GM21423 (cell line): ENCODE results near the gene DTWD1.
"Not testable (repeated sequence)": the region's sequence is repeated elsewhere in the genome, so short reads cannot be mapped to it uniquely, and the experiment has no call there.

Experiments
- ATAC-seq: cut with Tn5 transposase; IDR thresholded peaks from one replicate; pipeline ENCODE4 v1.9.1; 2021; ENCODE audit warnings: mild to moderate bottlenecking, moderate library complexity; ENCODE audit not compliant: unreplicated experiment

The DTWD1 gene, protein sequence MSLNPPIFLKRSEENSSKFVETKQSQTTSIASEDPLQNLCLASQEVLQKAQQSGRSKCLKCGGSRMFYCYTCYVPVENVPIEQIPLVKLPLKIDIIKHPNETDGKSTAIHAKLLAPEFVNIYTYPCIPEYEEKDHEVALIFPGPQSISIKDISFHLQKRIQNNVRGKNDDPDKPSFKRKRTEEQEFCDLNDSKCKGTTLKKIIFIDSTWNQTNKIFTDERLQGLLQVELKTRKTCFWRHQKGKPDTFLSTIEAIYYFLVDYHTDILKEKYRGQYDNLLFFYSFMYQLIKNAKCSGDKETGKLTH

DNA sequence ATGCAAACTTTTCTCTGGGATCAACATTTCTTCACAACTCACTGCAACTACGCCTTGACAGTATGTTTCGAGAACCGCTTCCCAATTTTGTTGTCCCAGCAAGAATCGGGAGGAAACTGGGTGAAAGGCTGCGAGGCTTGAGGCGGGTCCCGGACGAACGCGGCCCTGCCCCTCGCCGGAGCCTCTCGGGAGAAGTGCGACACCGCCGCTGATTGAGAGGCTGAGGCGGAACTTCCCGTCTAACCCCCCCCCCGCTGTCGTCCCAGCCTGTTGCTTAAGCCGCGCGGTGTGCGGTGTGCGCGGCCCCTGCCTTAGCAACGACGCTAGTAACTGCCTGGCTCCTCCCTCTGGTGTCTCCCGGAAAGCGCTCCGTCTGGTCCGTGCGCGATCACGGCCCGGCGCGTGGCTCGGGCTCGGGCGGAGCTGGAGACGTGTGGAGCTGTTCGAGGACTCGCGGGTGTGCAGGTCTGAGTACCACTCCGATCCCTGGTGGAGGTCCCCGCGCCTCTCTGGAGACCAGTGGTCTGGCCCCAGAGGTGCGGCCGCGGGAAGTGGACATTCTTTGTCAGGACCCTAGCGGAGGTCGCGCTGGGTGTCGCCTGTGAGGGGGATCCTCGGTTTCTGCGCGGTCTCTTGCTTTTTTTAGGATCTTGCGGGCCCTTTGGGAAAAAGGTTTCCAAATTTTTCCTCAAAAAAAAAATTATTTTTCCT is at the start of gene DTWD1, which contains the start of gene FAM227B:
DTWD1 (plus strand) TSS at position 391 of the 711 bp plus-strand sequence. CDS start 4,120 bp downstream, outside the sequence.
FAM227B (minus strand) TSS at position 161 of the 711 bp plus-strand sequence. CDS start 5,647 bp downstream, outside the sequence.
- peak; percentile 98 for ATAC-seq

DNA sequence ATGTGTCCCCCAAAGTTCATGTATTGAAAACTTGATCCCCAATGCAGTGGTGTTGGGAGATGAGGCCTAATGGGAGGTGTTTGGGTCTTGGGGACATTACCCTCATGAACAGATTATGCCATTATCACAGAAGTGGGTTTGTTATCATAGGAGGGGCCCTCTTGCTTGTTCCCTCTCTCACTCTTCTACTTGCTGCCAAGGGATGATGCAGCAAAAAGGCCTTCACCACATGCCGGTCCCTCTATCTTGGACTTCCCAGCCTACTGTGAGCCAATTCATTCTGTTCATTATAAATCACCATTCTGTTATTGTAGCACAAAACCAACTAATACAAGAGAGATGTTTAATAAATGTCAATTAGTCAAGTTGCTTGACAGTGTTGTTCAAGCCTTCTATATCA is 47.4 kb upstream of the DTWD1 start:
- ATAC-seq, result no peak

DNA sequence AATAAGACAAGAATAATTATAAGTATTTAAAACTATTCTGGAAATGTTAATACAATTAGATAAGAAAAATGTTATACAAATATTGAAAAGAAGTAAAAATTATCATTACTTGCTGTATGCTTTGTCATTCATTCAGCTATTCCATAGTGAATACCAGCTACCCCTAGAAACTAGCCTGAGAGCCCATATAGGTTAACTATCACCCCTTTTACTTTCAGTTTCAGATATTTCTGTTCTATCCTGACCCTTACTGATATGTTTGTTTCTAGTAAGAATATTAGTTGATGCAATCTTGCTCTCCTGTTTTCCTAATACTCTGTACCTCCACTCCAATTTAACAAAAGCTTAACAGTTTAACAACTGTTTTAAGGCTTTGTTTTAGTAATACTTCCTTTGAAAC is 31.8 kb upstream of the DTWD1 start:
- peak; percentile 80 for ATAC-seq

DNA sequence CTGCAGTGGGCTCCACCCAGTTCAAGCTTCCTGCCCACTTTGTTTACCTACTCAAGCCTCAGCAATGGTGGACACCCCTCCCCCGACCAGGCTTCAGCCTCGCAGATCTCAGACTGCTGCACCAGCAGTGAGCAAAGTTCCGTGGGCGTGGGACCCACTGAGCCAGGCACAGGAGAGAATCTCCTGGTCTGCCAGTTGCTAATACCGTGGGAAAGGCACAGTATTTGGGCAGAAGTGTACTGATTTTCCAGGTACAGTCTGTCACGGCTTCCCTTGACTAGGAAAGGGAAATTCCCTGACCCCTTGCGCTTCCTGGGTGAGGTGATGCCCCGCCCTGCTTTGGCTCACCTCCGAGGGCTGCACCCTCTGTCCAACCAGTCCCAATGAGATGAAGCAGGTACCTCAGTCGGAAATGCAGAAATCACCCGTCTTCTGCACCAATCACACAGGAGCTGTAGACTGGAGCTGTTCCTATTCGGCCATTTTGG is 28.0 kb upstream of the DTWD1 start:
- not testable (repeated sequence) for ATAC-seq

- ATAC-seq, result no peak
These were observed 16.0 kb upstream of the DTWD1 start for GRCh38 chr15:49604625-49605409.

DNA sequence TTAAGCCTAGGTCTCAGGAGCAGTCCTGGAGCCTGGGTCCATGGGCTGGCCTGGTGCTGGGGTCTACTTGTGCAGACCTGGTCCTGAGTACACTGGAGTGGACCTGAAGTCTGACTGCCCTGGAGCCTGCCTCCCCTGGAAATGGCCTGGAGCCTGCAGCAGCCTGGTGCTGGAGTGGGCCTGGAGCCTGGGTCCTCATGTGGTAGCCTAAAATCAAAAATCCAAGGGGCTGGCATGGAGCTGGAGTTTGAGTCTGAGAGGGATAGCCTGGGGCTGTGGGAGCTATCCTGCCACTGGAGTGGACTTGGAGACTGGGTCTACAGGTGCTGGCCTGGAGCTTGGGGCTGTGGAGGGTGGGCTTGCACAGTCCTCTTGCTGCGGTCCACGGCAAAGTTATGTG is 15.3 kb upstream of the DTWD1 start:
- ATAC-seq, result no peak

GRCh38 chr15:49606594-49606993 is 14.3 kb upstream of the DTWD1 start:
- no peak for ATAC-seq

DNA sequence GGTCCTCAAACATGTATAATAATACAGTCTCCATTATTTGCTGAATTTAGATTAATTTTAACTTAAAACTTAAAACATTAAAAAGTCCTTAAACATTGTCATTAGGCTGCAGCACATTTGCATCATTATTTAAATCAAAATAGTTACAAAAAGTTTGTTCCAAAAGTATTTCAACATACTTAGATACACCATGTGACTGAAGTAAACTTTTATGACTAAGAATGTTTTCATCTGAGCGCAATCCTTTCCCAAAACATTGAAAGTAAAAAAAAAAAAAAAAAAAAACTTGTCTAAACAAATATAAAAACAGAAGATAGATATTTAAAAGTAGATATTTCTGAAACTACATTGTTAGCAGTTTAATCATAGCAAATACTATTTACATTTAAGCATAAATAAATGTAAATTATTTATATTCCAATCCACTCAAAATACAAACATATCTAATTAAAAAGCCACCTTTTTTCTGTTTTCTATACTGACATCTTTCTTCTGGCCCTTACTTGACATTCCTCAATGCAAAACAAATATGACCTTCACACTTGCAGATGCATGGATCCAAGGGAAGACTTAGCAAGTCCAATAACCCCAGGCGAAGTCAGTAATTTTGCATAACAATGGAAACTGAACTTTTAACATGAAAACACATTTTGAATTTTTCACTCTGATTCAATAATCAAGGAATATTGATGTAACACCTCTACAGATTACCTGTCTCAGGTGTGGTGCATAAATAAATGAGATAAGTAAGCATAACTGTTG is 10.5 kb upstream of the DTWD1 start:
- ATAC-seq, result no peak

DNA sequence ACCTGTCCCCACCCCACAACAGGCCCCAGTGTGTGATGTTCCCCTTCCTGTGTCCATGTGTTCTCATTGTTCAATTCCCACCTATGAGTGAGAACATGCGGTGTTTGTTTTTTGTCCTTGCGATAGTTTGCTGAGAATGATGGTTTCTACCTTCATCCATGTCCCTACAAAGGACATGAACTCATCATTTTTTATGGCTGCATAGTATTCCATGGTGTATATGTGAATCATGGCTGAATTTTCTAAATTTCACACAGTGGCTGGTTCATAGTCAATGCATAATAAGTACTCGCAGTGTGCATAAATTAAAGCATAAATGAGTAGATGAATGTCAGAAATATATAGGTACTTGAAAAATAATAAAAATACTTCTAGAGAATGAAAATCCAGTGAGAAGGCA is 8.6 kb upstream of the DTWD1 start:
- not testable (repeated sequence) for ATAC-seq

DNA sequence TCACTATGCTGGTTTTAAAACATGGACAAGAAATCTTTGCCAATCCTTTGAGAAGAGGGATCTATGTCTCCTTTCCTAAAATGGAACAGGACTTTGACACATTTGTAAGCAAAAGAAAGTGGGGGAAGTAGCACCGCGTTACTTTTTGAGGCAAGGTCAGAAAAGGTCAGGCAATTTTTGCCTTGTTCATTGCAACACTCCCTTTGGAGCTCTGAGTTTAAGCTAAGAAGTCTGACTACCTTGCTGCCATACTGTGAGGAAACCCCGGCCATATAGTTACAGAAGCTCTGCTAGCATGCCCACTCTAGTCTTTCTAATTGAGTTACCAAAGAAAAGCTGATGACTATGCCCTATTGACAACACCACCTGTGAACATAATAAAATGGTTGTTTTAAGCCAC is 1.6 kb upstream of the DTWD1 start:
- ATAC-seq, result no peak

DNA sequence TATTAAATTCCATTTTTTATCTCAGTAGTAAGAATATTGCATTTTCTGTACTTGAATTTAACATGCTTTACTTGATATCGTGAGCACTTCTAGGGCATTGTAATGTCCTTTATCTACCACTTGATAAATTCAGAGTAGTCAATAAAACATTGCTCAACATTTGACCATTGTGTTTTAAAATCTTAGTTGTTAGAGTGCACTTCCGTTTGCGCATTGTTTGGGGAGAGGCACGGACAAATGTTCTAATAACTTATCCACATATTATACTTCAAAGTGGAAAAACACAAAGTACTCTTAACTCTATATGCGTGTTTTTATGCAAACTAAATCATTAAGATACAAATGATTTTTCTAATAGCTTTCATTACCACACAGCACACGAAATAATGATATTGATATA is 649 bp upstream of the DTWD1 start:
- no peak for ATAC-seq

- ATAC-seq, result no peak
These were observed 558 bp downstream of the DTWD1 start for GRCh38 chr15:49621401-49621811.

GRCh38 chr15:49621887-49622286 is 1.0 kb downstream of the DTWD1 start:
- no peak for ATAC-seq

- ATAC-seq, result no peak
These were observed 1.7 kb downstream of the DTWD1 start for GRCh38 chr15:49622561-49622960.

DNA sequence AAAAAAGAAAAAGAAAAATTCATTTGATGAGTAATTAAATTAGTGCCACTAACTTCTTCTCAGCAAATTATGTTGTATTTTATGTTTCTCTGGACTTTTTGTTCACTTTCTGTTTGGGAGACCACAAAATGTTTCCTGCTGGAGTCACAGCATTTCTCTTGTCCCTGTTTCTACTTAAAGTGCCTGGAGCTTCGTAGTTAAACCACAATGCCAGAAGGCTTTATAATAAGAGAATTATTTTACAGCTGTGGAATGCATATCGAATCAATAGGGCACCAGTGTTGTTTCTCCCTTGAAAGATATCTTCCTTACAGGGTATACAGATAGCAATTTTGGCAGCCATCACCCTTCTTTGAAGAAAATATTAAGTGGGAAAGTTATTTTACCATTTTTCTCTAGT is 3.2 kb downstream of the DTWD1 start:
- ATAC-seq, result no peak

DNA sequence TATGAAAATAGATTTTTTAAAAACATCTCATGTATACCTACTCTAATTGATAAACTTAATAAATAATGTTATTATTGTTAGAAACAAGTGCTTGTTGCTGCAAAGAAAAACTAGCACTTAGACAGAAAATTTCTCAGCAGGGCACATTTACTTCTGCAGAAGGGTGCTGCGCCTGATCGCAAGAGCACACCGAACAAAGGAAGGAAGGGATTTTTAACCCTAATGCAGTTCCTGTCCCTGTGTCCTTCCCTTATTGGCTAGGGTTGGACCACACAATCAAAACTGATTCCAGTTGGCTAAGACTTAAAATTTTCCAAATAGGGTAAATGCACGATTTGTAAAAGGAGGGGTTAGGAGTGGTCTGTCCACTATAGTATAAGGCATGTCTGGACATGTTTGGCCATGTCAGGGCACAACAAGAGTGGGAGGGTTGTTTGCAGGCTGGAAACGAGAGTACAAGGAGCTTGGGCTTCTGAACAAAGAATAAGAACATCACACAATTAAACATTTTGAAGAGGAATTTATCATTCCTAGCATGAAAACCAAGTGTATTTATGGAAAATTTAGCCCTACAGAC is 4.7 kb downstream of the DTWD1 start:
- ATAC-seq, result no peak

DNA sequence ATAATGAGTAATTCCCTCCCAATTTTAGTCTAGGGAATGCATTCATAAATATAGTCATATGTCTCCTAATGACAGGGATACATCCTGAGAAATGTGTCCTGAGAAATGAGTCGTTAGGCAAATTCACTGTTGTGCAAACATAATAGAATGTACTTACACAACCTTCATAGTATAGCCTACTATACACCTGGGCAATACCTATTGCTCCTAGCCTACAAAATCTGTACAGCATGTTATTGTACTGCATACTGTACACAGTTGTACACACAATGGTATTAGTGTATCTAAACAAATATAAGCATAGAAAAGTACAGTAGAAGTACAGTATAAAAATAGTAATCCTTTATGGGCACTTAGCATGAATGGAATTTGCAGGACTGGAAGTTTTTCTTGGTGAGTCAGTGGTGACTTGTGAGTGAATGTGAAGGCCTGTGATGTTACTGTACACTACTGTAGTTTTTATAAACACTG is 6.6 kb downstream of the DTWD1 start:
- ATAC-seq, result no peak

GRCh38 chr15:49628379-49628778 is 7.5 kb downstream of the DTWD1 start:
- no peak for ATAC-seq

DNA sequence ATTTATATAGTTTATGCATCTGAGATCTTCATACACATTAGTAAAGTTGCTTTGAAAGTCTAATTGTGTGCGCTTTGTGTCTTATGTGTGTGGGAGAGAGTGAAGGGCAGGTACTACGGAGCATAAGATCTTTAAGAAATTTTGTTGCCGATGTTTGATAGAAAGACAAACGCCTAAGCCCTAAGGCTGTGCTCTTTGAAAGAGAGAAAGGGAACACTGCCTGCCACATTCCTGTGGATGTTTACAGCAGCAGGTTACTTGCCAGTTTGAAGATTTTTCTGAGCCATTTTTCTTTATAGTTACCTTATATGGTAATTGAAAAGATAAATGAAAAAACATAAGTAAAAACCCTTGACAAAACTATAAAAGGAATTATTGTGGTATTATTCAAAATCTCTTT is 17.0 kb downstream of the DTWD1 start:
- no peak for ATAC-seq

DNA sequence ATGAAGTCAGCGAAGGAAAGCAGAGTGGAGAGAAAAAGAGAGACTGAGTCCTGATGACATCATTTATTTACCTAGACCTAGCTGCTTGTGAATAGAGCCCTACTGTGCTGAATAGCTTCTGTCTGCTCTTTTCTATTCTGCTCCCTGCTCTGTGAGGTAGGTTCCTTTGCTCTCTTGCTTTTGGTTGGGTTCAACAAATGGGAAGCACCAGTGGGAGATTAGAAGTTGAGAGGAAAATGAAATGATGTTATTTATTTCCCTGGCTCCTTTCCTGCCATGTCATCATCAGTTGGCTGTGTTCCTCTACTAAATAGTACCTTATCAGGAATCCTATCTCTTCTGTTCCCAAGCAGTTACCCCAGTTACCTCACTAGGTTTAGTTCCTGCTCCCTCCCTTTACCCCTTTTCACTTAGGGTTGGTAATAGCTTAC is 23.5 kb downstream of the DTWD1 start:
- ATAC-seq, result no peak
